NCI-H146 treated with DMSO at 0.1 percent for 48 hours (cell line): ENCODE data around the gene FEZF1.
A peak's percentile ranks its signal among the peaks of the same experiment; 100 is the strongest.
"Not testable (repeated sequence)": the region's sequence is repeated elsewhere in the genome, so short reads cannot be mapped to it uniquely, and the experiment has no call there.

ENCODE experiments used
- DNase-seq: peaks from one replicate; lab custom pipeline; 2025; ENCODE audit not compliant: unreplicated experiment; lab: John Stamatoyannopoulos, UW

FEZF1 gene

GRCh38 chr7:122309421-122309820 lies 4.9 kb upstream of the FEZF1 start:
- no peak for DNase-seq

GRCh38 chr7:122307228-122307621 lies 2.7 kb upstream of the FEZF1 start:
- DNase-seq: no peak

- DNase-seq: no peak
Measured at GRCh38 chr7:122306320-122307227, 2.0 kb upstream of the FEZF1 start.

- DNase-seq: peak; percentile 42
Measured at GRCh38 chr7:122305475-122306319, 1.1 kb upstream of the FEZF1 start.

- no peak for DNase-seq
Measured at GRCh38 chr7:122304996-122305421, 459 bp upstream of the FEZF1 start.

GRCh38 chr7:122303531-122304318 lies 825 bp downstream of the FEZF1 start:
- DNase-seq: no peak

GRCh38 chr7:122302761-122303530 lies 1.6 kb downstream of the FEZF1 start:
- no peak for DNase-seq

- DNase-seq: no peak
Measured at GRCh38 chr7:122301858-122302760, 2.4 kb downstream of the FEZF1 start.

- no peak for DNase-seq
Measured at GRCh38 chr7:122300956-122301833, 3.4 kb downstream of the FEZF1 start.

- no peak for DNase-seq
Measured at GRCh38 chr7:122300211-122300932, 4.2 kb downstream of the FEZF1 start.

GRCh38 chr7:122299624-122300210 lies 4.8 kb downstream of the FEZF1 start:
- DNase-seq: no peak

- DNase-seq: no peak
Measured at GRCh38 chr7:122298618-122299017, 5.9 kb downstream of the FEZF1 start.

GRCh38 chr7:122298131-122298530 lies 6.4 kb downstream of the FEZF1 start:
- DNase-seq: no peak

- no peak for DNase-seq
Measured at GRCh38 chr7:122291189-122291588, 13.4 kb downstream of the FEZF1 start.

- no peak for DNase-seq
Measured at GRCh38 chr7:122290476-122290875, 14.1 kb downstream of the FEZF1 start.

- DNase-seq: no peak
Measured at GRCh38 chr7:122289426-122289825, 15.1 kb downstream of the FEZF1 start.

GRCh38 chr7:122284608-122285007 lies 19.9 kb downstream of the FEZF1 start:
- not testable (repeated sequence) for DNase-seq
